Ishikawa (cell line): ENCODE data around the gene MGP.

Source experiments
- REST ChIP-seq: IDR thresholded peaks from 2 replicates; pipeline ENCODE4 v1.6.1; 2012; ENCODE audit warnings: low read depth, mild to moderate bottlenecking
- TEAD4 ChIP-seq: IDR thresholded peaks from 2 replicates; pipeline ENCODE4 v1.6.1; 2012

- TF ChIP-seq REST, result no peak
- no peak for TF ChIP-seq TEAD4
These were observed 52.3 kb downstream of the MGP start for GRCh38 chr12:14833336-14833735.
